HepG2 (cell line): Measurements from ENCODE around the gene SF1. TPM values are rescaled to one million over a fixed set of nuclear protein-coding genes. Genes with fewer than 3 reads are reported as not detected.

ENCODE experiments used
- ATAC-seq: fragments of 200-7000 bp; cut with Tn5 transposase; 3 replicates; pipeline ENCODE4 v1.9.1; 2020; ENCODE audit warnings: mild to moderate bottlenecking, moderate library complexity
- BruUV-seq: library from RNA; stranded (reverse); fragments of 400-500 nt; replicated peaks from 2 replicates; lab custom pipeline; 2021; lab: Mats Ljungman, UMichigan
- CTCF ChIA-PET: fragments of 300-600 bp; formaldehyde crosslinking; extraction: SDS; loops from one replicate; lab custom pipeline; 2021; ENCODE audit warnings: low total read pairs, inconsistent platforms, low intra/inter-chr PET ratio; lab: Yijun Ruan, JAX
- POLR2A ChIA-PET: fragments of 350-600 bp; sonication (Branson Sonifier 250); formaldehyde crosslinking; loops from one replicate; lab custom pipeline; 2020; ENCODE audit warnings: antibody characterized with exemption, inconsistent platforms; lab: Yijun Ruan, JAX
- DNase-seq: peaks from one replicate; pipeline ENCODE4 v3.0.0-alpha.2; 2015; ENCODE audit warnings: low spot score
- FAIRE-seq: peaks from 3 replicates; lab custom pipeline; 2011; peaks lifted over from hg19 to GRCh38; lab: Jason Lieb, UNC
- H2AFZ ChIP-seq: one replicate; pipeline ENCODE4 v1.6.1; 2011; ENCODE audit warnings: low read length, inconsistent platforms
- H3K27ac ChIP-seq: fragments of 300-600 bp; 3 replicates; pipeline ENCODE4 v1.8.0; 2011; ENCODE audit warnings: mixed run types, mild to moderate bottlenecking, mixed read lengths, low read length, inconsistent platforms; ENCODE audit not compliant: insufficient read depth; ENCODE audit errors: extremely low read length
- H3K27me3 ChIP-seq, 2 experiments: fragments of 200-600 bp in 1 of 2; 2 replicates in 1 of 2; 3 replicates in 1 of 2; pipeline versions ENCODE4 v1.6.0 to v1.8.0; 2011; ENCODE audit warnings: low read length in 2 of 2, mild to moderate bottlenecking in 2 of 2, moderate library complexity in 2 of 2, inconsistent platforms in 1 of 2; ENCODE audit not compliant: insufficient read depth in 2 of 2, control insufficient read depth in 1 of 2
- H3K36me3 ChIP-seq, 2 experiments: fragments of 200-600 bp in 1 of 2; replicated peaks in 1 of 2; 2 replicates in 1 of 2; 3 replicates in 1 of 2; pipeline versions ENCODE4 v1.5.1 to v1.8.0; 2011; ENCODE audit warnings: low read length in 2 of 2, inconsistent platforms in 1 of 2; ENCODE audit not compliant: insufficient read depth in 2 of 2, control insufficient read depth in 1 of 2
- H3K4me1 ChIP-seq: 2 replicates; pipeline ENCODE4 v1.5.1; 2012; ENCODE audit warnings: low read length, inconsistent platforms; ENCODE audit not compliant: insufficient read depth
- H3K4me2 ChIP-seq: 2 replicates; pipeline ENCODE4 v1.6.0; 2011; ENCODE audit warnings: low read depth, low read length, inconsistent platforms
- H3K4me3 ChIP-seq, 3 experiments: fragments of 200-600 bp in 1 of 3; sonication (generic), shearing (Covaris generic) in 1 of 3; replicated peaks in 1 of 3; 2 replicates each; pipeline ENCODE4 v1.5.1; 2011 to 2016; ENCODE audit warnings: low read length in 3 of 3, inconsistent platforms in 2 of 3, low read depth in 2 of 3, mild to moderate bottlenecking in 2 of 3, control low read depth in 1 of 3, mixed read lengths in 1 of 3; ENCODE audit not compliant: insufficient read depth in 1 of 3
- H3K79me2 ChIP-seq: one replicate; pipeline ENCODE4 v1.6.1; 2011; ENCODE audit warnings: low read length, inconsistent platforms; ENCODE audit not compliant: insufficient read depth
- H3K9ac ChIP-seq: 2 replicates; pipeline ENCODE4 v1.6.0; 2011; ENCODE audit warnings: mild to moderate bottlenecking, low read depth, low read length, inconsistent platforms; ENCODE audit not compliant: insufficient read depth
- H3K9me3 ChIP-seq: 2 replicates; pipeline ENCODE4 v1.5.1; 2012; ENCODE audit warnings: mild to moderate bottlenecking, low read length
- H4K20me1 ChIP-seq: 2 replicates; pipeline ENCODE4 v1.6.0; 2011; ENCODE audit warnings: inconsistent platforms, mild to moderate bottlenecking, low read length, moderate library complexity; ENCODE audit not compliant: insufficient read depth
- CSRNP1 ChIP-seq: sonication (generic); formaldehyde crosslinking; IDR thresholded peaks from 2 replicates; pipeline ENCODE4 v1.8.1; 2023; ENCODE audit warnings: mild to moderate bottlenecking, missing genetic modification reagents
- EP300 ChIP-seq, 3 experiments: sonication (generic) in 1 of 3; formaldehyde crosslinking in 1 of 3; IDR thresholded peaks; 2 replicates each; pipeline versions ENCODE4 v1.5.1 to v1.6.1; 2011 to 2020; ENCODE audit warnings: low read depth in 2 of 3, low read length in 2 of 3, borderline replicate concordance in 1 of 3, improper control_type of control experiment in 1 of 3, mild to moderate bottlenecking in 1 of 3, missing genetic modification reagents in 1 of 3, moderate library complexity in 1 of 3
- HDAC2 ChIP-seq: sonication (generic); formaldehyde crosslinking; IDR thresholded peaks from 2 replicates; pipeline ENCODE4 v1.4.0; 2020; ENCODE audit warnings: missing genetic modification reagents
- KDM4B ChIP-seq: sonication (generic); formaldehyde crosslinking; IDR thresholded peaks from 2 replicates; pipeline ENCODE4 v1.4.0; 2020; ENCODE audit warnings: missing genetic modification reagents
- NFATC3 ChIP-seq: sonication (generic); formaldehyde crosslinking; IDR thresholded peaks from 2 replicates; pipeline ENCODE4 v1.5.1; 2020; ENCODE audit warnings: mild to moderate bottlenecking, missing genetic modification reagents
- RXRB ChIP-seq: IDR thresholded peaks from 2 replicates; pipeline ENCODE4 v1.6.1; 2016; ENCODE audit warnings: borderline replicate concordance, missing genetic modification reagents, missing compliant biosample characterization
- ZBTB21 ChIP-seq: sonication (generic); formaldehyde crosslinking; IDR thresholded peaks from 2 replicates; pipeline ENCODE4 v1.4.0; 2020; ENCODE audit warnings: missing genetic modification reagents
- ZFP62 ChIP-seq: sonication (generic); formaldehyde crosslinking; IDR thresholded peaks from 2 replicates; pipeline ENCODE4 v1.4.0; 2020; ENCODE audit warnings: missing genetic modification reagents
- ZMYM3 ChIP-seq: sonication (generic); formaldehyde crosslinking; IDR thresholded peaks from 2 replicates; pipeline ENCODE4 v1.5.1; 2020; ENCODE audit warnings: mild to moderate bottlenecking, missing genetic modification reagents
- ZNF24 ChIP-seq: fragments of 450-650 bp; IDR thresholded peaks from 2 replicates; pipeline ENCODE4 v1.6.1; 2017; ENCODE audit warnings: antibody characterized with exemption, mild to moderate bottlenecking
- ZNF343 ChIP-seq: sonication (generic); formaldehyde crosslinking; IDR thresholded peaks from 2 replicates; pipeline ENCODE4 v1.4.0; 2020; ENCODE audit warnings: mild to moderate bottlenecking, missing genetic modification reagents
- ZNF703 ChIP-seq: sonication (generic); formaldehyde crosslinking; IDR thresholded peaks from 2 replicates; pipeline ENCODE4 v1.5.1; 2020; ENCODE audit warnings: missing genetic modification reagents, mild to moderate bottlenecking, moderate library complexity, borderline replicate concordance
- ZNF720 ChIP-seq: sonication (generic); formaldehyde crosslinking; IDR thresholded peaks from 2 replicates; pipeline ENCODE4 v1.4.0; 2020; ENCODE audit warnings: missing genetic modification reagents
- WGBS: methylation state at CpG from one replicate; pipeline ENCODE4 v1.1.6; 2017; ENCODE audit warnings: low lambda C conversion rate; 5-methylcytosine and 5-hydroxymethylcytosine counted together
- in situ Hi-C: cut with HindIII; loops from 2 replicates; pipeline ENCODE4 v1.10.0; 2017; ENCODE audit warnings: low pct_unique_long_range_greater_than_20kb; ENCODE audit not compliant: extremely low pct_ligation_motif_present
- intact Hi-C: fragments of 100-400 bp; cut with micrococcal nuclease; formaldehyde crosslinking; loops from one replicate; pipeline ENCODE4 v1.10.0; 2022; ENCODE audit not compliant: unreplicated experiment
- polyA plus RNA-seq, 8 experiments: library from polyadenylated mRNA; depleted of rRNA in 3 of 8; stranded (reverse) in 7 of 8; unstranded in 1 of 8; fragments of >200 nt; fragmentation: Illumina TruSeq in 4 of 8; extraction: Trizol in 4 of 8; gene quantifications; 2 replicates each; pipeline versions ENCODE4 v1.2.1 to v1.2.3, GENCODE V29; 2011 to 2016; ENCODE audit warnings: low read depth in 4 of 8, missing spikeins in 1 of 8, mixed read lengths in 1 of 8; ENCODE audit not compliant: insufficient read depth in 1 of 8
- total RNA-seq, 5 experiments: library from RNA; depleted of rRNA; stranded (reverse); fragments of >200 nt; fragmentation: Illumina TruSeq; extraction: Trizol; gene quantifications; 2 replicates each; pipeline ENCODE4 v1.2.3, GENCODE V29; 2016; ENCODE audit warnings: low read depth in 1 of 5
- TF ChIP-seq, protein P1 (sequence below): sonication (generic); formaldehyde crosslinking; IDR thresholded peaks from 2 replicates; pipeline ENCODE4 v1.4.0; 2020; ENCODE audit warnings: mild to moderate bottlenecking, low read depth, missing genetic modification reagents
- TF ChIP-seq, protein P2 (sequence below): fragments of 450-650 bp; IDR thresholded peaks from 2 replicates; pipeline ENCODE4 v1.6.1; 2016

SF1 gene
- total and polyA plus RNA-seq, 2 of the 13 experiments (the other 11 are each of a cell fraction or from before 2014, with no cell fraction given) = 55.5 to 70.4 TPM

DNA sequence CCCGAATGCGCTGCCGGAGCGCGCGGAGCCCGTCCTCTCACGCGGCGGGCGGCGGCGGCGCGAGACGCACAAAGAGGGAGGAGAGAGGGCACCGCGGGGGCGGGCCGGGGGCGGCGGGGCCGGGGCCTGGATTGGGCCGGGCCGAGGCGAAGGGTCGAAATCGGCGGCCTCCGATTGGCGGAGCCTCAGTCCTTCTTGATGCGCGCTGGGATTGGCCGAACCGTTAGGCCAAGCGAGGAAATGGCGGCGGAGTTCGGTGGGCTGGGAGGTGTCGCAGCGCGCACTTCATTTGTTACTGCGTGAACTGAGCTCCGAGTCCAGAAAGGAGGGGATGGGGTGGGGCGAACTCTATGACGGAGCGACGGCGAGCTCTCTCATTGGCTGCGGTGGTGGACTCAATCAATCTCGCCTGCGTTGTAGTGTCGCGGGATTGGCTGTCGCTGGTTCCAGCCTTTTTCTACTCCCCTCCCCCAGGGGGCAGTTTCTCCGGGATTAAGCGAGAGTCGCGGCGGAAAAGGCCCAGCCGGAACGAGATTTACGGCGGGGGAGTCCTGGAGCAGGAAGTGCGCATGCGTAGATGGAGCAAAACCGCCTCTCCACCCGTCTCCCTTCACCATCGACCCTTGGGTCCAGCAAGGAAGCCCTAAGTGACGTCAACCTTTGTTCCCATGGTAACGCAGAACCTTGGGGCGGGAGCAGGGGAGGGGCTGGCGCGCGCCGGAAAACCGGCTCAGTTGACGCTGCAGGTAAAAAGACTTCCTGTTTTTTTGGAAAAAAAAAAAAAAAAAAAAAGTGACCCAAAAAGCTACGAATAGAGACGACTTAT lies at the start of gene SF1 (continued):
- TF ChIP-seq, protein P1, sequence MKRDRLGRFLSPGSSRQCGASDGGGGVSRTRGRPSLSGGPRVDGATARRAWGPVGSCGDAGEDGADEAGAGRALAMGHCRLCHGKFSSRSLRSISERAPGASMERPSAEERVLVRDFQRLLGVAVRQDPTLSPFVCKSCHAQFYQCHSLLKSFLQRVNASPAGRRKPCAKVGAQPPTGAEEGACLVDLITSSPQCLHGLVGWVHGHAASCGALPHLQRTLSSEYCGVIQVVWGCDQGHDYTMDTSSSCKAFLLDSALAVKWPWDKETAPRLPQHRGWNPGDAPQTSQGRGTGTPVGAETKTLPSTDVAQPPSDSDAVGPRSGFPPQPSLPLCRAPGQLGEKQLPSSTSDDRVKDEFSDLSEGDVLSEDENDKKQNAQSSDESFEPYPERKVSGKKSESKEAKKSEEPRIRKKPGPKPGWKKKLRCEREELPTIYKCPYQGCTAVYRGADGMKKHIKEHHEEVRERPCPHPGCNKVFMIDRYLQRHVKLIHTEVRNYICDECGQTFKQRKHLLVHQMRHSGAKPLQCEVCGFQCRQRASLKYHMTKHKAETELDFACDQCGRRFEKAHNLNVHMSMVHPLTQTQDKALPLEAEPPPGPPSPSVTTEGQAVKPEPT (CRISPR knock-in tag) = no peak
- no peak for TF ChIP-seq ZNF703 (CRISPR knock-in tag)
- no peak for TF ChIP-seq KDM4B (CRISPR knock-in tag)
- 0 out of 2 replicates have a peak, but pooled peaks have one; percentile 30 for TF ChIP-seq HDAC2 (CRISPR knock-in tag)
- no peak for TF ChIP-seq ZMYM3 (CRISPR knock-in tag)
- 0 out of 2 replicates have a peak, but pooled peaks have one; percentile 15 for TF ChIP-seq CSRNP1 (CRISPR knock-in tag)
- TF ChIP-seq RXRB (CRISPR knock-in tag) = no peak
- no peak for TF ChIP-seq NFATC3

GRCh38 chr11:64827451-64827839 lies 49.1 kb upstream of the SF1 start:
- Histone ChIP-seq H3K79me2 (no peaks in the 10 kb centered on the region), H3K9ac (no peak overlapping the region), H3K27ac (no peak overlapping the region), H3K9me3 (no peaks in the 10 kb centered on the region), H2AFZ (no peak overlapping the region), H3K4me3 (no peak overlapping the region), H3K4me2 (no peak overlapping the region), H3K36me3 (no peaks in the 10 kb centered on the region), H3K27me3 (no peaks in the 10 kb centered on the region), H3K4me1 (no peaks in the 10 kb centered on the region), H4K20me1 (no peaks in the 10 kb centered on the region)
- ATAC-seq (no peak), FAIRE-seq (no peak), DNase-seq (no peak)
- in situ Hi-C loops = no loop called here
- no TSS peak for BruUV-seq
- POLR2A ChIA-PET = interaction anchor here (0.8 kb wide), 1 partner anchor 27 kb away, joined by 3 read pairs; no protein-coding TSS in a partner anchor
- WGBS = 95% methylated on average over 20 of the region's 22 CpGs
- CTCF ChIA-PET = no interaction called here
- intact Hi-C loops = no loop called here
- TF ChIP-seq ZNF343 (CRISPR knock-in tag) (no peak), EP300 (IDR thresholded peaks at IDR 0.05; ENCODE audit: low read depth in 2 of 2, low read length in 2 of 2) (no peak), EP300 (CRISPR knock-in tag; IDR thresholded peaks at IDR 0.05; ENCODE audit: borderline replicate concordance) (no peak), ZBTB21 (no peak), ZNF720 (CRISPR knock-in tag) (no peak), ZNF24 (no peak), ZFP62 (CRISPR knock-in tag) (no peak)
- TF ChIP-seq, protein P2, sequence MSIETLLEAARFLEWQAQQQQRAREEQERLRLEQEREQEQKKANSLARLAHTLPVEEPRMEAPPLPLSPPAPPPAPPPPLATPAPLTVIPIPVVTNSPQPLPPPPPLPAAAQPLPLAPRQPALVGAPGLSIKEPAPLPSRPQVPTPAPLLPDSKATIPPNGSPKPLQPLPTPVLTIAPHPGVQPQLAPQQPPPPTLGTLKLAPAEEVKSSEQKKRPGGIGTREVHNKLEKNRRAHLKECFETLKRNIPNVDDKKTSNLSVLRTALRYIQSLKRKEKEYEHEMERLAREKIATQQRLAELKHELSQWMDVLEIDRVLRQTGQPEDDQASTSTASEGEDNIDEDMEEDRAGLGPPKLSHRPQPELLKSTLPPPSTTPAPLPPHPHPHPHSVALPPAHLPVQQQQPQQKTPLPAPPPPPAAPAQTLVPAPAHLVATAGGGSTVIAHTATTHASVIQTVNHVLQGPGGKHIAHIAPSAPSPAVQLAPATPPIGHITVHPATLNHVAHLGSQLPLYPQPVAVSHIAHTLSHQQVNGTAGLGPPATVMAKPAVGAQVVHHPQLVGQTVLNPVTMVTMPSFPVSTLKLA = no peak
